GM12878 (cell line): Measurements from ENCODE around the gene RHOF. TPM values are rescaled to one million over a fixed set of nuclear protein-coding genes. Genes with fewer than 3 reads are reported as not detected.

Experiments used
- BMI1 ChIP-seq: fragments of 450-650 bp; IDR thresholded peaks from 2 replicates; pipeline ENCODE4 v1.6.1; 2016; ENCODE audit warnings: mild to moderate bottlenecking, moderate library complexity, borderline replicate concordance
- CBX5 ChIP-seq: sonication (generic); IDR thresholded peaks from 2 replicates; pipeline ENCODE4 v1.6.1; 2016; ENCODE audit warnings: low read depth, moderate library complexity, mild to moderate bottlenecking, inconsistent platforms
- CEBPB ChIP-seq, 2 experiments: fragments of 150-350 bp in 1 of 2; IDR thresholded peaks; 2 replicates each; pipeline ENCODE4 v1.6.1; 2012 to 2014; ENCODE audit warnings: low read depth in 2 of 2, low read length in 2 of 2, borderline replicate concordance in 1 of 2, inconsistent platforms in 1 of 2
- CHD2 ChIP-seq: IDR thresholded peaks from 2 replicates; pipeline ENCODE4 v1.6.1; 2011; ENCODE audit warnings: low read depth, low read length, improper control_type of control experiment, borderline replicate concordance
- ESRRA ChIP-seq: IDR thresholded peaks from 2 replicates; pipeline ENCODE4 v1.6.1; 2012; ENCODE audit warnings: mild to moderate bottlenecking, low read length, improper control_type of control experiment
- GATAD2B ChIP-seq: fragments of 450-650 bp; conservative IDR thresholded peaks from 2 replicates; pipeline ENCODE4 v1.6.1; 2017; ENCODE audit warnings: low read depth, mild to moderate bottlenecking, moderate library complexity
- HCFC1 ChIP-seq: fragments of 150-350 bp; IDR thresholded peaks from 2 replicates; pipeline ENCODE4 v1.6.1; 2014; ENCODE audit warnings: low read length
- HDAC6 ChIP-seq: fragments of 200-600 bp; sonication (generic); IDR thresholded peaks from one replicate; pipeline ENCODE4 v1.8.0; 2017; ENCODE audit warnings: antibody characterized with exemption; ENCODE audit not compliant: unreplicated experiment
- KLF5 ChIP-seq: fragments of 450-650 bp; IDR thresholded peaks from 2 replicates; pipeline ENCODE4 v1.6.1; 2014; ENCODE audit warnings: mild to moderate bottlenecking; ENCODE audit not compliant: partially characterized antibody
- NFYB ChIP-seq: IDR thresholded peaks from 2 replicates; pipeline ENCODE4 v1.6.1; 2011; ENCODE audit warnings: low read depth, mild to moderate bottlenecking, low read length, improper control_type of control experiment, moderate library complexity; ENCODE audit not compliant: insufficient read depth
- NR2C2 ChIP-seq: IDR thresholded peaks from 2 replicates; pipeline ENCODE4 v1.6.1; 2011; ENCODE audit warnings: borderline replicate concordance, low read depth; ENCODE audit not compliant: control insufficient read depth, insufficient read length
- RBBP5 ChIP-seq: fragments of 200-600 bp; sonication (generic); conservative IDR thresholded peaks from 2 replicates; pipeline ENCODE4 v1.6.1; 2016
- RUNX3 ChIP-seq: IDR thresholded peaks from 2 replicates; pipeline ENCODE4 v1.6.1; 2012; ENCODE audit warnings: low read length, inconsistent platforms
- SMARCA5 ChIP-seq: fragments of 450-650 bp; IDR thresholded peaks from 2 replicates; pipeline ENCODE4 v1.6.1; 2017; ENCODE audit warnings: mild to moderate bottlenecking
- SRF ChIP-seq, 2 experiments: IDR thresholded peaks; 2 replicates each; pipeline ENCODE4 v1.6.1; 2011; ENCODE audit warnings: low read depth in 2 of 2, low read length in 2 of 2, mild to moderate bottlenecking in 1 of 2, moderate library complexity in 1 of 2
- TBL1XR1 ChIP-seq: IDR thresholded peaks from 2 replicates; pipeline ENCODE4 v1.6.1; 2012; ENCODE audit warnings: low read depth, low read length, improper control_type of control experiment
- ZBED1 ChIP-seq: IDR thresholded peaks from 2 replicates; pipeline ENCODE4 v1.6.1; 2016; ENCODE audit warnings: borderline replicate concordance
- ZNF217 ChIP-seq: fragments of 450-650 bp; IDR thresholded peaks from 2 replicates; pipeline ENCODE4 v1.6.1; 2017; ENCODE audit warnings: antibody characterized with exemption, mild to moderate bottlenecking
- ZNF622 ChIP-seq: fragments of 450-650 bp; IDR thresholded peaks from 2 replicates; pipeline ENCODE4 v1.6.1; 2017; ENCODE audit warnings: mild to moderate bottlenecking, inconsistent platforms
- ZSCAN29 ChIP-seq: fragments of 450-650 bp; IDR thresholded peaks from 2 replicates; pipeline ENCODE4 v1.6.1; 2017; ENCODE audit warnings: mild to moderate bottlenecking, moderate library complexity
- polyA plus RNA-seq, 11 experiments: library from polyadenylated mRNA; depleted of rRNA in 4 of 11; unstranded in 6 of 11; stranded (reverse) in 5 of 11; fragments of >200 nt; fragmentation: Nextera tagmentation in 4 of 11; fragmentation: Illumina TruSeq in 1 of 11; extraction: Ambion mirVana in 4 of 11; extraction: Trizol in 1 of 11; gene quantifications; 1 replicate in 1 of 11; 2 replicates in 10 of 11; pipeline versions ENCODE4 v1.2.1 to v1.2.3, GENCODE V29; 2011 to 2016; ENCODE audit warnings: inconsistent platforms in 2 of 11, missing spikeins in 2 of 11, low read depth in 1 of 11
- total RNA-seq, 4 experiments: library from RNA; depleted of rRNA in 3 of 4; stranded (reverse); fragments of >200 nt in 3 of 4; fragmentation: Illumina TruSeq in 1 of 4; extraction: Trizol in 1 of 4; gene quantifications; 2 replicates each; pipeline versions ENCODE4 v1.2.1 to v1.2.3, GENCODE V29; 2013 to 2021
- TF ChIP-seq, protein P1 (sequence below): IDR thresholded peaks from 2 replicates; pipeline ENCODE4 v1.6.1; 2011; ENCODE audit warnings: mild to moderate bottlenecking, low read depth, low read length, moderate library complexity; ENCODE audit not compliant: insufficient replicate concordance
- TF ChIP-seq, protein P2 (sequence below): fragments of 450-650 bp; formaldehyde crosslinking; IDR thresholded peaks from 2 replicates; pipeline ENCODE4 v1.4.0; 2020; ENCODE audit warnings: mild to moderate bottlenecking, moderate library complexity
- TF ChIP-seq, protein P3 (sequence below): fragments of 450-650 bp; IDR thresholded peaks from 2 replicates; pipeline ENCODE4 v1.6.1; 2017; ENCODE audit warnings: mild to moderate bottlenecking, moderate library complexity

RHOF gene
- total and polyA plus RNA-seq, 10 of the 15 experiments (the other 5 are each of a cell fraction or from before 2014, with no cell fraction given): 6.1 to 78.7 (median 39.7) TPM

DNA sequence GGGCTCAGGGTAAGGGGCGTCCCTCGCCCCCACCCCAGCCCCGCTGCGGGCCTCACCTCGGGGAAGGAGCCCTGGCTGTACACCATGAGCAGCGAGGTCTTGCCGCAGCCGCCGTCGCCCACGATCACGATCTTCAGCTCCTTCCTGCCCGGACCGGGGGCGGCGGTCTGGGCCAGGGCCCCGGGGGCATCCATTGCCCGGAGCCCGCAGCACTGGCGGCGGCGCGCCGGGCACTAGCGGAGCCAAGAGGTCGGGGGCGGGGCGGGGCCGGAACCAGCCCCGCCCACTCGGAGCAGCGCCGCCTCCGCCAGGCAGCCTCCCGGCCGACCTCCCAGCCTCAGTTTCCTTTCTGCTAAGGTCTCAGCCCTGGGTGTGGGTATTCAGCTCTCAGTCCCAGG lies at the start of gene RHOF (continued):
- no peak for TF ChIP-seq HDAC6
- TF ChIP-seq TBL1XR1: no peak
- no peak for TF ChIP-seq ZSCAN29
- TF ChIP-seq NFYB: no peak
- no peak for TF ChIP-seq ZBED1
- TF ChIP-seq, protein P1, sequence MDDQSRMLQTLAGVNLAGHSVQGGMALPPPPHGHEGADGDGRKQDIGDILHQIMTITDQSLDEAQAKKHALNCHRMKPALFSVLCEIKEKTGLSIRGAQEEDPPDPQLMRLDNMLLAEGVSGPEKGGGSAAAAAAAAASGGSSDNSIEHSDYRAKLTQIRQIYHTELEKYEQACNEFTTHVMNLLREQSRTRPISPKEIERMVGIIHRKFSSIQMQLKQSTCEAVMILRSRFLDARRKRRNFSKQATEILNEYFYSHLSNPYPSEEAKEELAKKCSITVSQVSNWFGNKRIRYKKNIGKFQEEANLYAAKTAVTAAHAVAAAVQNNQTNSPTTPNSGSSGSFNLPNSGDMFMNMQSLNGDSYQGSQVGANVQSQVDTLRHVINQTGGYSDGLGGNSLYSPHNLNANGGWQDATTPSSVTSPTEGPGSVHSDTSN: no peak
- peak; percentile 13; the same call in 1 of the 2 replicates for TF ChIP-seq GATAD2B
- no peak for TF ChIP-seq BMI1
- no peak for TF ChIP-seq SRF (IDR thresholded peaks at IDR 0.05; ENCODE audit: low read depth in 2 of 2, low read length in 2 of 2)
- TF ChIP-seq, protein P2, sequence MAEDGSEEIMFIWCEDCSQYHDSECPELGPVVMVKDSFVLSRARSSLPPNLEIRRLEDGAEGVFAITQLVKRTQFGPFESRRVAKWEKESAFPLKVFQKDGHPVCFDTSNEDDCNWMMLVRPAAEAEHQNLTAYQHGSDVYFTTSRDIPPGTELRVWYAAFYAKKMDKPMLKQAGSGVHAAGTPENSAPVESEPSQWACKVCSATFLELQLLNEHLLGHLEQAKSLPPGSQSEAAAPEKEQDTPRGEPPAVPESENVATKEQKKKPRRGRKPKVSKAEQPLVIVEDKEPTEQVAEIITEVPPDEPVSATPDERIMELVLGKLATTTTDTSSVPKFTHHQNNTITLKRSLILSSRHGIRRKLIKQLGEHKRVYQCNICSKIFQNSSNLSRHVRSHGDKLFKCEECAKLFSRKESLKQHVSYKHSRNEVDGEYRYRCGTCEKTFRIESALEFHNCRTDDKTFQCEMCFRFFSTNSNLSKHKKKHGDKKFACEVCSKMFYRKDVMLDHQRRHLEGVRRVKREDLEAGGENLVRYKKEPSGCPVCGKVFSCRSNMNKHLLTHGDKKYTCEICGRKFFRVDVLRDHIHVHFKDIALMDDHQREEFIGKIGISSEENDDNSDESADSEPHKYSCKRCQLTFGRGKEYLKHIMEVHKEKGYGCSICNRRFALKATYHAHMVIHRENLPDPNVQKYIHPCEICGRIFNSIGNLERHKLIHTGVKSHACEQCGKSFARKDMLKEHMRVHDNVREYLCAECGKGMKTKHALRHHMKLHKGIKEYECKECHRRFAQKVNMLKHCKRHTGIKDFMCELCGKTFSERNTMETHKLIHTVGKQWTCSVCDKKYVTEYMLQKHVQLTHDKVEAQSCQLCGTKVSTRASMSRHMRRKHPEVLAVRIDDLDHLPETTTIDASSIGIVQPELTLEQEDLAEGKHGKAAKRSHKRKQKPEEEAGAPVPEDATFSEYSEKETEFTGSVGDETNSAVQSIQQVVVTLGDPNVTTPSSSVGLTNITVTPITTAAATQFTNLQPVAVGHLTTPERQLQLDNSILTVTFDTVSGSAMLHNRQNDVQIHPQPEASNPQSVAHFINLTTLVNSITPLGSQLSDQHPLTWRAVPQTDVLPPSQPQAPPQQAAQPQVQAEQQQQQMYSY: no peak
- no peak for TF ChIP-seq HCFC1
- TF ChIP-seq, protein P3, sequence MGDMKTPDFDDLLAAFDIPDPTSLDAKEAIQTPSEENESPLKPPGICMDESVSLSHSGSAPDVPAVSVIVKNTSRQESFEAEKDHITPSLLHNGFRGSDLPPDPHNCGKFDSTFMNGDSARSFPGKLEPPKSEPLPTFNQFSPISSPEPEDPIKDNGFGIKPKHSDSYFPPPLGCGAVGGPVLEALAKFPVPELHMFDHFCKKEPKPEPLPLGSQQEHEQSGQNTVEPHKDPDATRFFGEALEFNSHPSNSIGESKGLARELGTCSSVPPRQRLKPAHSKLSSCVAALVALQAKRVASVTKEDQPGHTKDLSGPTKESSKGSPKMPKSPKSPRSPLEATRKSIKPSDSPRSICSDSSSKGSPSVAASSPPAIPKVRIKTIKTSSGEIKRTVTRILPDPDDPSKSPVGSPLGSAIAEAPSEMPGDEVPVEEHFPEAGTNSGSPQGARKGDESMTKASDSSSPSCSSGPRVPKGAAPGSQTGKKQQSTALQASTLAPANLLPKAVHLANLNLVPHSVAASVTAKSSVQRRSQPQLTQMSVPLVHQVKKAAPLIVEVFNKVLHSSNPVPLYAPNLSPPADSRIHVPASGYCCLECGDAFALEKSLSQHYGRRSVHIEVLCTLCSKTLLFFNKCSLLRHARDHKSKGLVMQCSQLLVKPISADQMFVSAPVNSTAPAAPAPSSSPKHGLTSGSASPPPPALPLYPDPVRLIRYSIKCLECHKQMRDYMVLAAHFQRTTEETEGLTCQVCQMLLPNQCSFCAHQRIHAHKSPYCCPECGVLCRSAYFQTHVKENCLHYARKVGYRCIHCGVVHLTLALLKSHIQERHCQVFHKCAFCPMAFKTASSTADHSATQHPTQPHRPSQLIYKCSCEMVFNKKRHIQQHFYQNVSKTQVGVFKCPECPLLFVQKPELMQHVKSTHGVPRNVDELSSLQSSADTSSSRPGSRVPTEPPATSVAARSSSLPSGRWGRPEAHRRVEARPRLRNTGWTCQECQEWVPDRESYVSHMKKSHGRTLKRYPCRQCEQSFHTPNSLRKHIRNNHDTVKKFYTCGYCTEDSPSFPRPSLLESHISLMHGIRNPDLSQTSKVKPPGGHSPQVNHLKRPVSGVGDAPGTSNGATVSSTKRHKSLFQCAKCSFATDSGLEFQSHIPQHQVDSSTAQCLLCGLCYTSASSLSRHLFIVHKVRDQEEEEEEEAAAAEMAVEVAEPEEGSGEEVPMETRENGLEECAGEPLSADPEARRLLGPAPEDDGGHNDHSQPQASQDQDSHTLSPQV: no peak
- TF ChIP-seq CBX5: no peak
- no peak for TF ChIP-seq NR2C2
- TF ChIP-seq CHD2: no peak
- peak; percentile 50 for TF ChIP-seq KLF5
- no peak for TF ChIP-seq CEBPB (IDR thresholded peaks at IDR 0.05; ENCODE audit: borderline replicate concordance in 1 of 2, low read depth in 2 of 2, low read length in 2 of 2)
- TF ChIP-seq ZNF622: no peak
- peak; percentile 89 for TF ChIP-seq ZNF217
- no peak for TF ChIP-seq ESRRA
- no peak for TF ChIP-seq RBBP5
- no peak for TF ChIP-seq RUNX3
- TF ChIP-seq SMARCA5: peak; percentile 95
